ENCODE results near the gene IPO11.
"Not testable (repeated sequence)": the region's sequence is repeated elsewhere in the genome, so short reads cannot be mapped to it uniquely, and the experiment has no call there.

Gene IPO11

DNA sequence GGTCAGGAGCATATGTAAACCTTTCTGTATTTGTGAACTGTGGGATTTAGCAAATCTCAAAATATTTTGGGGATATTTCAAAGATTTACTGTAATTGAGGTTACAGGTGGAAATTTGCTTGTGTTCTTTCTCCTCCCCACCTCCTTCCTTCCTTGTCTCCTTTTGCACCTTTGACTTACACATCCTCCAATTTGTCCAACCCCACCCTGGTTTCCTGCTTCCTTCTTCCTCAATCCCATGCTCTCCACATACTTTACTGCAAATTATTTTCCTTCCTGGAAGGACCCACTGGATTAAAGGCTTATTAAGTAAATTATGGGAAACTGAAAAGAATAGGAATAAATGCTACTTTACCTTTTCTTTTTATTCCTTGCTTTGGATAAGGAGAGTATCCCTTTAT is 91.6 kb downstream of the IPO11 start:
- no peak for DNase-seq (ENCODE audit: low read depth)
- no peak overlapping the region for H3K4me3 ChIP-seq (ENCODE audit: low read depth, low read length)

DNA sequence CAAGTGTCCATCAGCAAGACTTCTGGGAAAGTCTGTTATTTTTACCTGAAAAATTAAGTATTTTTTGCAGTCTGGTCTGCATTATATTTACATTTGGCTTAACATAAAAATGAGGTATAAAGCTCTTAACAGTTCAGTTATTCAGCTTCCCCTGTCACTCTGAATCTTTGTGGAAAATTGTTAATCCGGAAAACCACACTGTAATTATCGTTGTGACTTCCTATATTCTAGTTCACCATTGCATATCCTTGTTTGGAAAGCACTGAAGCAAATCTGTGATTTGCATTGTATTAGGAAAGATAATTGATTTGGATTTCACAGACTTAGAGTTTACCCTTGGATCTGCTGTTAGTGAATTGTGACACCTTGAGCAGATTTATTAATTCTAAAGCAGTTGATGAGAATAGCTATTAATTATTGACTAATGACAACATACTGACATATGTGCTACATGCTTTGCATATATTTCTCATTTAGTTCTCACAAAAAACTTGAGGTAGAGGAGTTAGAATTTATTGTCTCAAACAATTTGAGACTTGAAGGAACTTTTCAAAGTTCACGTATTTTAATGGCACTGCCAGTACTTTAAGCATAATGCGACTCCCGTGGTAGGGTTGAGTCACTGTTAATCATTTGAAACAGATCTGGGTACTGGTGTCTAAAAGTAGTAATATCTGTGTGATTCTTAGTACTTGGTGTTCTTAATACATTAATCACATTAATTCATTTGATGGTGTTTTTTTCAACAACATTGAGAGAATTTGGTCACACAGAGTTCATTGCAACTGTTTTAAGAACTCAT is 94.3 kb downstream of the IPO11 start:
- no peak overlapping the region for H3K4me3 ChIP-seq (ENCODE audit: low read depth, low read length)
- no peak for DNase-seq (ENCODE audit: low read depth)

DNA sequence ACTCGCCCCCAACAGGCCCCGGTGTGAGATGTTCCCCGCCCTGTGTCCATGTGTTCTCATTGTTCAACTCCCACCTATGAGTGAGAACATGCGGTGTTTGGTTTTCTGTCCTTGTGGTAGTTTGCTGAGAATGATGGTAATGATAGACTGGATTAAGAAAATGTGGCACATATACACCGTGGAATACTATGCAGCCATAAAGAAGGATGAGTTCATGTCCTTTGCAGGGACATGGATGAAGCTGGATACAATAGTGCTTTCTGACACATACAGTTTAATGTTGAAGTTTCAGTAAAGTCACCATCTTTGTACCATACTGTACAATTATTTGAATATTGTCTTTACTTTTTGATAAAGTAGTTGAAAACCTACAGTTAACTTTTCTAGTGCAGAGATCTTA is 96.2 kb downstream of the IPO11 start:
- H3K4me3 ChIP-seq (ENCODE audit: low read depth, low read length); DNase-seq (ENCODE audit: low read depth): not testable (repeated sequence)

DNA sequence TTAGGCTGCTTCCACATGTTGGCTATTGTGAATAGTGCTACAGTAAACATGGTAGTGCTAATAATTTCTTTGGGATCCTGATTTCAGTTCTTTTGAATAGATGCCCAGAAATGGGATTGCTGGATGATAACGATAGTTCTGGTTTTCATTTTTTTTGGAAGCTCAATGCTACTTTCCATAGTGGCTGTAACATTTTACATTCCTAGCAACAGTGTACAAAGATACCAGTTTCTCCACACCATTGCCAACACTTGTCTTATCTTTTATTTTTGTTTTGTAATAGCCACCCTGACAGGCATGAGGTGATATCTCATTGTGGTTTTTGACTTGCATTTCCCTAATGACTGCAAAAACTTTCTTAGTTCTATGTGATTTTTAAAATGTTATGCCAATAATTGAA is 97.2 kb downstream of the IPO11 start:
- DNase-seq (ENCODE audit: low read depth) = no peak
- no peak overlapping the region for H3K4me3 ChIP-seq (ENCODE audit: low read depth, low read length)

DNA sequence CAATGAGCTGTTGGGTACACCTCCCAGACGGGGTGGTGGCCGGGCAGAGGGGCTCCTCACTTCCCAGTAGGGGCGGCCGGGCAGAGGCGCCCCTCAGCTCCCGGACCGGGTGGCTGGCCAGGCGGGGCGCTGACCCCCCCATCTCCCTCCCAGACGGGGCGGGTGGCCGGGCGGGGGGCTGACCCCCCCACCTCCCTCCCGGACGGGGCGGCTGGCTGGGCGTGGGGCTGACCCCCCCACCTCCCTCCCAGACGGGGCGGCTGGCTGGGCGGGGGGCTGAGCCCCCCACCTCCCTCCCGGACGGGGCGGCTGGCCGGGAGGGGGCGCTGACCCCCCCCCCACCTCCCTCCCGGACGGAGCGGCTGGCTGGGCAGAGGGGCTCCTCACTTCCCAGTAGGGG is 100.5 kb downstream of the IPO11 start:
- DNase-seq (ENCODE audit: low read depth); H3K4me3 ChIP-seq (ENCODE audit: low read depth, low read length): not testable (repeated sequence)

DNA sequence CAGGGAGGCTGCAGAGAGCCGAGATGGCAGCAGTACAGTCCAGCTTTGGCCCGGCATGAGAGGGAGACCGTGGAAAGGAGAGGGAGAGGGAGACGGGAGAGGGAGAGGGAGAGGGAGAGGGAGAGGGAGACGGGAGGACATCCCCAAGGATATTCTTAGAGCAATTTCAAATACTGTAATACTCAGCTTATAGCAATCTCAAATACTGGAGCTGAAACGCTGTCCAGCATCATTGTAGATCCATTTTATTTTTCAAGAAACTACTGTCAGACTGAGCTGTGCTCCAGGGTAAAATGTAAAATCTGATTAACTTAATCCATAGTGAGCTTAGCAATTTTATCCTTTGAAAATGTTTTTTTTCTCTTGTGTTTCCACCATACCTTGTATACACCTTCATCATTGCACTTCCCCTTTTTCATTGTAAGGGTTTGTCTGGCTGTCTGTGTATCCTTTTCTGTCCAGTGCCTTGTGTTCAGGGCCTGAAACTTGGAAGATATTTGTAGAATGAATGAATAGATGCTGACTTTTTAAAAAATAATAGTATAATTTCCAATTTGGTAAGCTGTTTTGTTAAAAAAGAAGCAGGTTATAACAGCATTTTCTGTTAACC is 102.1 kb downstream of the IPO11 start:
- DNase-seq (ENCODE audit: low read depth) = no peak
- no peak overlapping the region for H3K4me3 ChIP-seq (ENCODE audit: low read depth, low read length)

DNA sequence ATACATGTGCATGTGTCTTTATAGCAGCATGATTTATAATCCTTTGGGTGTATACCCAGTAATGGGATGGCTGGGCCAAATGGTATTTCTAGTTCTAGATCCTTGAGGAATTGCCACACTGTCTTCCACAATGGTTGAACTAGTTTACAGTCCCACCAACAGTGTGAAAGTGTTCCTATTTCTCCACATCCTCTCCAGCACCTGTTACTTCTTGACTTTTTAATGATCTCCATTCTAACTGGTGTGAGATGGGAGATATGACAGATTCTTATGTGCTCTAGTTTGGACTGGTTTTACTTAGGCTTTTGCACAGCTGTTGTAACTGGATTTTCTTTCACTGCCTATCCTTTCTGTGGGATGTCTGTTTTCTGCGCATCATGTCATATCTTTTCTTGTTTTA is 108.2 kb downstream of the IPO11 start:
- not testable (repeated sequence) for H3K4me3 ChIP-seq (ENCODE audit: low read depth, low read length); DNase-seq (ENCODE audit: low read depth)

DNA sequence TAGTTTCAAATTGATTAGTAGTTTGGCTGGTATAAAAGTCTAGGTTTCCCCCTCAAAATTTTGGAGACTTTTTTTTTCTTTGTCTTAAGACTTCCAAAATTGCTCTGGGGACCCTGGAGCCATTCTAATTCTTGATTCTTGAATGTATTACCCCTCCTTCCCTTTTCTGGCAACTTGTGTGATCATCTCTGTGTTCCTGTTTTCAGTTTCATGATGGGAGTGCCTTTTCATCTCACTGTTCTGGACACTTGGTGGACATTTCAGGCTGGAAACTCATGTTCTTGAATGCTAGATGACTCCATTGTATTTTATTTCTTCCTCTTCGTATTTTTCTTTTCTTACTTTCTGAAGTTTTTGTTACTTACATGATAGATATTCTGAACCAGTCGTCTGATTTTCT is 108.8 kb downstream of the IPO11 start:
- DNase-seq (ENCODE audit: low read depth) = no peak
- no peak overlapping the region for H3K4me3 ChIP-seq (ENCODE audit: low read depth, low read length)

DNA sequence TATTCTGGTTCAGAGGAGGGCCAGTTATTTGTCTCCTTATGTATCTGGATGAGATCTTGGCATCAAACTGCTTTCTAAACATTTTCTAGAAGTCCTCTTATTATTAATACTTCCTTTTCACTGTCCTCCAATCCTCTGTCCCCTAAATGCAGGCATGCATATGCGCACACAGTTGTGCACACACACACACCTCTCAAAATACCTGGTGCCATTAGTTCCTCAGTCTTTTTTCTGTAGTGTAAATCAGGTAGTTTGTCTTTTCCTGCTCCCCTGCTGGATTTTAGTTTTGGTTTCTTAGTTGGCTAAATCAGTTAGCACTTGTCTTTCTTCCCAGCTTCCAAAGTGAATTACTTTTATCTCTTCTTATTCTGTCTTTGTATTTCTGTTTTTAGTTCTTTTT is 110.2 kb downstream of the IPO11 start:
- no peak for DNase-seq (ENCODE audit: low read depth)
- H3K4me3 ChIP-seq (ENCODE audit: low read depth, low read length) = no peak overlapping the region

DNA sequence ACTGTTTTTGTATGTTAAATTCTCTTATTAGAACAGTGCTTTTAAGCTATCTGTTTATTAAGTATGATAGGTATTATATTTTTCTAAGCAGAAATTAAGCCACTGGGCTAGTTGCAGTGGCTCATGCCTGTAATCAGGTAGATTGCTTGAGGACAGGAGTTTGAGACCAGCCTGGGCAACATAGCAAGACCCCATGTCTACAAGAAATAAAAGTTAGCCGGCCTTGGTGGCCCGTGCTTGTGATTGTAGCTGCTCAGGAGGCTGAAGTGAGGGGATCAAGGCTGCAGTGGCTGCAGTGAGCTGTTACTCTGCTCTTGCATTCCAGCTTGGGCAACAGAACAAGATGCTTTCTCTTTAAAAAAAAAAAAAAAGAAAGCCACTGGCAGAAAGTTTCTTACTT is 121.0 kb downstream of the IPO11 start:
- H3K4me3 ChIP-seq (ENCODE audit: low read depth, low read length) = no peak overlapping the region
- DNase-seq (ENCODE audit: low read depth) = no peak

DNA sequence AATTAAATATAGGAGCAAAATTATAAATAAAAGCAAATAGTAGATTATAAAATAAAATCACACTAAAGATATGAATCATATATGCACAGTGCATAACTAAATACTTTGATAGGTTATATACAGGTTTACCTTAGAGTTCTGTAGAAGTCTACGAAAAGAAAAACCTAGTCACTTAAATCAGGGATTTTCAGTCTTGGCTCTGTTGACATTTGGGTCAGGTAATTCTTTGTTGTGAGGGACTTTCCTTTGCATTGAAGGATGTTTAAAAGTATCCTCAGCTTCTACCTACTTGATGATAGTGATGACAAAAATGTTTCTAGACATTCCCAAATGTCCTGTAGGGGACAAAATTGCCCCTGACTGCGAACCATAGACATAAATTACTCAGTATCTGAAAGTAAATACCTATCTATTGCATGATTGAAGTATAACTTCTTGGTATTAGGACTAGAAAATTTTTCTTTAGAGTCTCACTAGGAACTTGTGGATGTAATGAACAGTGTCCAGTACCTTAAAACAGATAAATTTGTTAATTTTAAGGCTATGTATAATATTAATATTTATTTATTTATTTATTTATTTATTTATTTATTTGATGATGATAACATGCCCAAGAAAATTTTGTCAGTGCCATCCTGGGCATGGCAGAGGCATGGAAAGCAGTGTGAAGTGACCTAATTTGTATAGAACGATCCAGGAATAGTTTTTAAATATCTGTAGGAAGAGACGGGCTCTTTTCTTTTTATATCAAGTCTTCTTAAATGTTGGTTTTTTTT is 122.1 kb downstream of the IPO11 start:
- DNase-seq (ENCODE audit: low read depth) = no peak
- H3K4me3 ChIP-seq (ENCODE audit: low read depth, low read length) = no peak overlapping the region

DNA sequence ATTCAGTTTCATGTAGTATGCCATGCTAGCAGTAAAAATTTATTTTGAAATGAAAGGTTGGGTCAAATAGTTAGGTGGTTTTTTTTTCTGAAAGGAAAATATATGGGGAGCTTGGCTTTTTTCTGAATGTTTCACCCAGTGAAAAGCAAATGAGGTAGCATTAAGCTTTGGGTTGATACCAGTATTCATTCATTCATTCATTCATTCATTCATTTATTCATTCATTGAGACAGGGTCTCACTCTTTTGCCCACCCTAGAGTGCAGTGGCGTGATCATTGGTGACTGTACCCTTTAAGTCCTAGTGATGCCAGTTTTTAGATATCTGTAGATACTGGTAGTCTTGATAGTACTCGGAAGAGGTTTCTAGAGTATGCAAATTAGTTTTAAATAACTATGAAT is 123.7 kb downstream of the IPO11 start:
- H3K4me3 ChIP-seq (ENCODE audit: low read depth, low read length) = no peak overlapping the region
- DNase-seq (ENCODE audit: low read depth) = no peak

DNA sequence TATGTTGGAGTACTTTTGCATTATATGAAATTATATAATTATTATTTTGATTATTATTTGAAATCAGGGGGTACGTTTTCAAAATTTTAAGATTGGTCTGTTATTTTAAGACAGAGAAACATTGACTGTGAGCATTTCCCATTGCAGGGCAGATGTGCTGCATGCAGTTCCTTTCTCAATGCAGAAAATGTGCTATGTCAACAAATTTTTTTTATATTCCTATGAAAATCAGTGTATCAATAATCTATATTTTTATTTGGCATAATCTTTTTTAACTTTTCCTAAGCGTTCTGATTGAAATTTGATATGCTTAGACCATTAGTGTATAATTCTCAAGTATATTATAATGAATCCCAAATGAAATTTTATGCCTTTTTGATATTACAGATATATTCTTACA is 124.2 kb downstream of the IPO11 start:
- no peak overlapping the region for H3K4me3 ChIP-seq (ENCODE audit: low read depth, low read length)
- no peak for DNase-seq (ENCODE audit: low read depth)

DNA sequence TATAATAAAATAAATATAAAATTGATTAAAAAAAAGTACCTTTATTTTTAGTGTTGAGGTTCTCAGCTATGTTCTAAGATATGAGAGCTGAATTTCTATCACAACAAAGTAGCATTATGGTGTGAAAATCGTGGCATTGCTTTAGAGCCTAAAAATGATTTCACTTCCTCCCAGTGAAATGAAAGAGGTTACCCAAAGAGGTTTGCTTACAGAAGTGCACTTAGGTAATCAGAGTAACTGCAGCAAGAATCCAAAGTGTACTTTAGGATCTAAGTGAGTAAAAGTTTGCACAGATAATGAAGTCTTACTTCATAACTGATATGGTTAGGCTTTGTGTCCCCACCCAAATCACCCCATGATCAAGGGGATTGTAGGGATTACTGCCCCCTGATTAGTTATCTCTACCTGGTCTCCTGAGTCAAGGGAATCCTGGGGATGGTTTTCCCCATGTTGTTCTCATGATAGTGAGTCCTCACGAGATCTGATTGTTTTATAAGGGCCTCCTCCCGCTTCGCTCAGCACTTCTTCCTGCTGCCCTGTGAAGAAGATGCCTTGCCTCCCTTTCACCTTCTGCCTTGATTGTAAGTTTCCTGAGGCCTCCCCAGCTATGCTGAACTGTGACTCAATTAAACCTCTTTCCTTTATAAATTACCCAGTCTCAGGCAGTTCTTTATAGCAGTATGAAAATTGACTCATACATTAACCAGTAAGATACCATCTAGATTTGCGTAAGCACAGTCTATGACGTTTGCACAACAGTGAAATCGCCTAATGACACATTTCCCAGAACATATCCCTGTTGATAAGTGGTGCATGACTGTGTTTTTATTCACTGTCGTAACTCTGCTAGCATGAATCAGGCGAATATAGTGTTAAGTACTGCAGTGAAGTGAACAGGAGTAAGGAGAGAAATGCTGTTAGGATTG is 125.7 kb downstream of the IPO11 start:
- DNase-seq (ENCODE audit: low read depth) = peak; percentile 43

DNA sequence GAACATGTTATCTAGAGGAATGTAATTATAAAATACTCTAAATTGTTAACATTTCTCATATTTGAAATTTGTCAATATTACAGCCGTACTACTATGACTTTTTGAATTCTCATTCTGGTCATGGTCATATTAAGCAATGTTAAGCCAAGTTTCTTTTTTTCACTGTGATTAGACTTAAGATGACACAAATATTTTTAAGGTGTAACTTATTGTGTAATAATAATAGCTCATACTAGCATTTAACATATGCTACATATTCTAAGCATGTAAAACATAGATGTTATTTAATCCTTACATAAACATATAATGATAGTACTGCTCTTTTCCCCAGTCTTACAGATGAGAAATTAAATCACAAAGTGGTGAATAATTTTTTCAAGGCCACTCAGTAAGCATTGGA is 130.2 kb downstream of the IPO11 start:
- no peak overlapping the region for H3K4me3 ChIP-seq (ENCODE audit: low read depth, low read length)
- DNase-seq (ENCODE audit: low read depth) = no peak

More for the DNA sequence above, 125.7 kb downstream of the IPO11 start:
- no peak overlapping the region for H3K4me3 ChIP-seq (ENCODE audit: low read depth, low read length)

DNA sequence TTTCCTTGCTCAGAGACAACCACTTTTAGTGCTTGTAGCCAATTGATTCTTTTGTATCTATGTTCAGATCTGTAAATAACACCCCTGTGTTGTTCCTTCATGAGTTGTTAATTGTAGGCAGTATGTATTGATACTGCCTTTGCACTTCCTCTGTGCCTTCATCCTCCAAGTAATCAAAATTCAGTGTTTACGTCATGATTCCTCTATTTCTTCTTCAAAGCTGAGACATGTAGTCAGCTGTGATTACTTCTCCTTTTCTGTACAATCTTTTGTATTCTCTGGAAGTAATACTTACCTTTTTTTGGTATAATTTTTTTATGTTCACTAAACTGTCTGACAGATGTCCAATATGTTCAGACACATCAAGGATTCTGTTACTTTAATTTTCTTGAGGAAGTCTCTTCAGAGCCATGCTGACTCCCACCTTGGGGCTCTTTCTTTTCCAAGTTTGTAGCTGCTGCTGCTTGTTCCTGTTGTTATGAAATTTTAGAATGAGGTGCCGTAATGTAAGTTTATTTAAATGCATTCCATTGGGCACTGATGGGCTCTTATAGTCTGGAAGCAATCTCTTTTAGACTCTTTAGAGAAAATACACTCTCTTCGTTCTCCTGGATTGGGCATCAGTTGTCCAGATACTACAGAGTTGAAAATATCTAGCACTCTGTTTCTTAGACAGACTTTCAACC is 135.5 kb downstream of the IPO11 start:
- H3K4me3 ChIP-seq (ENCODE audit: low read depth, low read length) = no peak overlapping the region
- no peak for DNase-seq (ENCODE audit: low read depth)

DNA sequence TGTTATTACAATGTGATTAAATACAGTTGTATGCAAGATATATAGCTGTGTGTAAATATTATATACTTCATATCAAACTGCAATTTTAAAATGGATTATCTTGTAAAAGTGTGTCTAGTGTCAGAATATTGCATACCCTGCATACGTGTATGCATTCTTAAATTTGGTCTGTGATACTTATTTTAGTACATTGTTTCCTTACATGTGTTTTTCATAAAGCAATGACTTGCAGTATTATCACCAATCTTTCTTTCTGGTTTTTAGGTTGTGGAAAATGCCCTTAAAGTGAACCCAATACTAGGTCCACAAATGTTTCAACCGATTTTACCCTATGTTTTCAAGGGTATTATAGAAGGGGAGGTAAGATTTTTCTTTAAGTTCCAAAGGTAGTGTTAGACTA is 137.5 kb downstream of the IPO11 start:
- no peak overlapping the region for H3K4me3 ChIP-seq (ENCODE audit: low read depth, low read length)
- DNase-seq (ENCODE audit: low read depth) = no peak

DNA sequence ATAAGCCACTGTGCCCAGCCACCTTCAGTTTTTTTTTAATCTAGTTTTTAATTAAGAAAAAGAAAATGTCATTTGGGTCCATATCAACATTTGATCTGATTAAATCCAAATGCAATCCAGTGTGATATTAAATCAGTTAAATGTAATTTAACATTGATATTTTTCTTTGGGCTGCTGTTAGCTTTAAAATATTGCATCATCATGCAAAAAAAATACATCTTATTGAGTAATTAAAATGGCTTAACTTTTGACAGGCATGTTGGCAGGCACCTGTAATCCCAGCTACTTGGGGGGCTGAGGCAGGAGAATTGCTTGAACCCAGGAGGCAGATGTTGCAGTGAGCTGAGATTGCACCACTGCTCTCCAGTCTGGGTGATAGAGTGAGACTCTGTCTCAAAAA is 143.4 kb downstream of the IPO11 start:
- no peak for DNase-seq (ENCODE audit: low read depth)
- no peak overlapping the region for H3K4me3 ChIP-seq (ENCODE audit: low read depth, low read length)

DNA sequence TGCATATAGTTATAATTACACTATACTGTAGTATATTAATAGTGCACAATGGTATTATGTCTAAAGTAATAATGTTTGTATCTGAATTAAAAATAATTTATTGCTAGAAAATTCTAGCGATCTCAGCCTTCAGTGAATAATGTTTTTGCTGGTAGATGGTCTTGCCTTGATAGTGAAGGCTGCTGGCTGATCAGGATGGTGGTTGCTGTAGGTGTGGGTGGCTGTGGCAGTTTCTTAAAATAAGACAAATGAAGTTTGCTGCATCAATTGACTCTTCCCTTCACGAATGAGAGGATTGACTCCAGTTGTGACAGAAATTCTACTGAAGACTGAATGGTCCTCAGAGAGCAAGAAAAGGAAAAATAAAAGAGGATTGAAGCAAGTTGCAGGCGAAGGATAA is 146.4 kb downstream of the IPO11 start:
- no peak for DNase-seq (ENCODE audit: low read depth)
- no peak overlapping the region for H3K4me3 ChIP-seq (ENCODE audit: low read depth, low read length)
